Liver (tissue), 9 donors: ENCODE data around the gene CALML3. TPM values are rescaled to one million over a fixed set of nuclear protein-coding genes. Genes with fewer than 3 reads are reported as not detected.

Source experiments
- DNase-seq: peaks from one replicate; pipeline ENCODE4 v3.0.0-alpha.2; 2017; ENCODE audit warnings: low spot score
- H3K27ac ChIP-seq, 2 donors: one replicate each; pipeline ENCODE4 v1.7.0; 2013; ENCODE audit warnings: inconsistent platforms in 2 of 2, low read length in 2 of 2, control low read depth in 1 of 2, low read depth in 1 of 2, mild to moderate bottlenecking in 1 of 2
- H3K27me3 ChIP-seq, 4 donors: one replicate each; pipeline versions ENCODE4 v1.6.1 to v1.7.0; 2013; ENCODE audit warnings: low read length in 3 of 4, inconsistent platforms in 1 of 4, mild to moderate bottlenecking in 1 of 4, moderate library complexity in 1 of 4; ENCODE audit not compliant: control insufficient read depth in 4 of 4, insufficient read depth in 4 of 4
- H3K36me3 ChIP-seq, 4 donors: one replicate each; pipeline versions ENCODE4 v1.6.1 to v1.7.0; 2013; ENCODE audit warnings: low read length in 3 of 4, mild to moderate bottlenecking in 3 of 4, low read depth in 1 of 4, moderate library complexity in 1 of 4; ENCODE audit not compliant: control insufficient read depth in 4 of 4, insufficient read depth in 3 of 4
- H3K4me1 ChIP-seq, 4 donors: one replicate each; pipeline versions ENCODE4 v1.6.1 to v1.7.0; 2013; ENCODE audit warnings: low read length in 3 of 4, mild to moderate bottlenecking in 3 of 4, moderate library complexity in 1 of 4; ENCODE audit not compliant: control insufficient read depth in 4 of 4, insufficient read depth in 4 of 4
- H3K4me3 ChIP-seq, 3 donors: one replicate each; pipeline versions ENCODE4 v1.6.1 to v1.7.0; 2013; ENCODE audit warnings: low read length in 3 of 3, control low read depth in 1 of 3, low read depth in 1 of 3, mild to moderate bottlenecking in 1 of 3
- H3K9ac ChIP-seq, 2 donors: one replicate each; pipeline ENCODE4 v1.7.0; 2013; ENCODE audit warnings: low read length in 2 of 2, mild to moderate bottlenecking in 2 of 2, moderate library complexity in 2 of 2, control low read depth in 1 of 2, low read depth in 1 of 2
- H3K9me3 ChIP-seq, 4 donors: one replicate each; pipeline versions ENCODE4 v1.6.1 to v1.7.0; 2013; ENCODE audit warnings: low read length in 3 of 4; ENCODE audit not compliant: control insufficient read depth in 4 of 4
- ATF3 ChIP-seq: IDR thresholded peaks from 2 replicates; pipeline ENCODE4 v1.6.1; 2016; ENCODE audit warnings: antibody characterized with exemption
- CTCF ChIP-seq: fragments of 150-350 bp; IDR thresholded peaks from 2 replicates; pipeline ENCODE4 v1.5.1; 2017; ENCODE audit warnings: improper control_type of control experiment, low read depth, low read length; ENCODE audit not compliant: missing input control
- EGR1 ChIP-seq, 2 donors: IDR thresholded peaks; 2 replicates each; pipeline ENCODE4 v1.6.1; 2016 to 2018; ENCODE audit warnings: antibody characterized with exemption in 2 of 2, low read depth in 2 of 2
- FOXA1 ChIP-seq: IDR thresholded peaks from 2 replicates; pipeline ENCODE4 v1.6.1; 2016; ENCODE audit warnings: antibody characterized with exemption
- GABPA ChIP-seq, 2 donors: IDR thresholded peaks in 1 of 2; conservative IDR thresholded peaks in 1 of 2; 2 replicates each; pipeline ENCODE4 v1.6.1; 2016; ENCODE audit warnings: antibody characterized with exemption in 2 of 2, mild to moderate bottlenecking in 1 of 2, moderate library complexity in 1 of 2
- HNF4A ChIP-seq, 2 donors: conservative IDR thresholded peaks; 2 replicates each; pipeline ENCODE4 v1.6.1; 2016; ENCODE audit warnings: antibody characterized with exemption in 2 of 2, mild to moderate bottlenecking in 2 of 2
- HNF4G ChIP-seq: IDR thresholded peaks from 2 replicates; pipeline ENCODE4 v1.6.1; 2016; ENCODE audit warnings: antibody characterized with exemption
- JUND ChIP-seq, 2 donors: IDR thresholded peaks; 2 replicates each; pipeline ENCODE4 v1.6.1; 2016; ENCODE audit warnings: antibody characterized with exemption in 2 of 2
- MAX ChIP-seq: IDR thresholded peaks from 2 replicates; pipeline ENCODE4 v1.6.1; 2016; ENCODE audit warnings: antibody characterized with exemption
- NR2F2 ChIP-seq: IDR thresholded peaks from 2 replicates; pipeline ENCODE4 v1.6.1; 2016; ENCODE audit warnings: antibody characterized with exemption
- RAD21 ChIP-seq, 2 donors: IDR thresholded peaks; 2 replicates each; pipeline ENCODE4 v1.6.1; 2016; ENCODE audit warnings: antibody characterized with exemption in 2 of 2, mild to moderate bottlenecking in 2 of 2
- REST ChIP-seq: IDR thresholded peaks from 2 replicates; pipeline ENCODE4 v1.6.1; 2016; ENCODE audit warnings: antibody characterized with exemption, mild to moderate bottlenecking
- RXRA ChIP-seq, 2 donors: IDR thresholded peaks; 2 replicates each; pipeline ENCODE4 v1.6.1; 2017 to 2018; ENCODE audit warnings: antibody characterized with exemption in 2 of 2, mild to moderate bottlenecking in 1 of 2
- SP1 ChIP-seq: IDR thresholded peaks from 2 replicates; pipeline ENCODE4 v1.6.1; 2018; ENCODE audit warnings: antibody characterized with exemption, mild to moderate bottlenecking
- TAF1 ChIP-seq: conservative IDR thresholded peaks from 2 replicates; pipeline ENCODE4 v1.6.1; 2016; ENCODE audit warnings: antibody characterized with exemption, mild to moderate bottlenecking
- ZBTB33 ChIP-seq: IDR thresholded peaks from 2 replicates; pipeline ENCODE4 v1.6.1; 2016; ENCODE audit warnings: antibody characterized with exemption
- WGBS: extraction: QIAGEN DNeasy Blood & Tissue Kit; methylation state at CpG from one replicate; pipeline ENCODE4 v1.1.7; 2013; 5-methylcytosine and 5-hydroxymethylcytosine counted together
- polyA plus RNA-seq, 2 donors: library from polyadenylated mRNA; stranded (reverse) in 1 of 2; unstranded in 1 of 2; fragments of 200-250 nt in 1 of 2; fragments of >200 nt in 1 of 2; fragmentation: Nextera tagmentation in 1 of 2; extraction: Ambion mirVana in 1 of 2; gene quantifications; one replicate each; pipeline versions ENCODE4 v1.2.1 to v1.2.3, GENCODE V29; 2013 to 2015
- total RNA-seq, 2 donors: library from RNA; depleted of rRNA; stranded (reverse); fragments of >200 nt; gene quantifications; one replicate each; pipeline ENCODE4 v1.2.3, GENCODE V29; 2014
- donor health status: healthy.
- donor health status: healthy.
- donor health status: healthy.
- donor health status: healthy.
- donor health status: healthy.

CALML3 gene
- total and polyA plus RNA-seq, 4 donors, result not detected

- no peak overlapping the region for H3K4me3 ChIP-seq
- 90% methylated on average over 38 of the region's 38 CpGs for WGBS
- no peaks in the 10 kb centered on the region for H3K36me3 ChIP-seq
- H3K4me1 ChIP-seq, result peaks cover 8 to 29% (median 21%) of the 10 kb centered on the region in 4 donors
- H3K27me3 ChIP-seq, result no peaks in the 10 kb centered on the region
- TF ChIP-seq GABPA (IDR thresholded peaks at IDR 0.05 in 1 of 2, conservative IDR thresholded peaks at IDR 0.05 in 1 of 2) (no peak), RAD21 (IDR thresholded peaks at IDR 0.05) (no peak), NR2F2 (no peak), ATF3 (no peak), MAX (no peak), SP1 (no peak), EGR1 (IDR thresholded peaks at IDR 0.05; ENCODE audit: low read depth in 2 of 2) (no peak), HNF4G (no peak), FOXA1 (no peak), CTCF (no peak), TAF1 (no peak), ZBTB33 (no peak)
- H3K9ac ChIP-seq, result no peak overlapping the region
- H3K9me3 ChIP-seq, result no peaks in the 10 kb centered on the region
- DNase-seq, result no peak
- no peak overlapping the region for H3K27ac ChIP-seq
Observed at GRCh38 chr10:5534051-5534821, 9.5 kb downstream of the CALML3 start.

GRCh38 chr10:5534880-5535856 is 10.4 kb downstream of the CALML3 start:
- no peak for TF ChIP-seq MAX
- peak; percentile 10 to 16 for TF ChIP-seq RAD21 (IDR thresholded peaks at IDR 0.05)
- no peak for TF ChIP-seq HNF4G
- no peak for TF ChIP-seq REST
- TF ChIP-seq HNF4A (conservative IDR thresholded peaks at IDR 0.05), result peak; percentile 23 to 36
- TF ChIP-seq CTCF, result no peak
- TF ChIP-seq RXRA (IDR thresholded peaks at IDR 0.05), result peak in 1 of 2 donors; percentile 32
- TF ChIP-seq JUND (IDR thresholded peaks at IDR 0.05), result no peak
- H3K4me1 ChIP-seq, result peaks cover 3 to 20% (median 12%) of the 10 kb centered on the region in 4 donors
- no peaks in the 10 kb centered on the region for H3K36me3 ChIP-seq
- no peaks in the 10 kb centered on the region for H3K27me3 ChIP-seq
- no peak for DNase-seq
- H3K9ac ChIP-seq, result no peak overlapping the region
- peak overlapping the region in 1 of 2 donors; percentile 19 for H3K27ac ChIP-seq
- H3K4me3 ChIP-seq, result no peak overlapping the region
- WGBS, result 64% methylated on average over 8 of the region's 8 CpGs
- H3K9me3 ChIP-seq, result no peaks in the 10 kb centered on the region
